Measurements from ENCODE around the gene LMX1A. TPM values are rescaled to one million over a fixed set of nuclear protein-coding genes. Genes with fewer than 3 reads are reported as not detected.

LMX1A gene
- total RNA-seq, 6 donors from 2014 or later: 0.33 to 0.67 TPM; not detected in 4

- no peak for ATAC-seq (ENCODE audit: low FRiP score in 2 of 2)
- Histone ChIP-seq H3K4me1 (no peaks in the 10 kb centered on the region), H3K4me3 (no peak overlapping the region), H3K9me3 (no peaks in the 10 kb centered on the region), H3K27me3 (no peaks in the 10 kb centered on the region), H3K27ac (no peak overlapping the region), H3K36me3 (no peaks in the 10 kb centered on the region)
- TF ChIP-seq EP300 (IDR thresholded peaks at IDR 0.05) (no peak), POLR2AphosphoS5 (IDR thresholded peaks at IDR 0.05) (no peak), CTCF (IDR thresholded peaks at IDR 0.05) (no peak), POLR2A (IDR thresholded peaks at IDR 0.05) (no peak)
- 47 to 55% methylated on average over 7 of the region's 7 CpGs for WGBS, 2 donors
- DNase-seq: no peak
Observed at GRCh38 chr1:165325460-165326203, 30.9 kb downstream of the LMX1A start.

GRCh38 chr1:165324050-165324449 is 32.5 kb downstream of the LMX1A start:
- H3K4me3 ChIP-seq: no peak overlapping the region
- WGBS, 2 donors: 42 to 43% methylated on average over 5 of the region's 5 CpGs
- H3K27me3 ChIP-seq: no peaks in the 10 kb centered on the region
- no peak overlapping the region for H3K27ac ChIP-seq
- ATAC-seq (ENCODE audit: low FRiP score in 2 of 2) (no peak), DNase-seq (no peak)
- no peaks in the 10 kb centered on the region for H3K36me3 ChIP-seq
- no peaks in the 10 kb centered on the region for H3K9me3 ChIP-seq
- TF ChIP-seq POLR2A (IDR thresholded peaks at IDR 0.05) (no peak), EP300 (IDR thresholded peaks at IDR 0.05) (no peak), POLR2AphosphoS5 (IDR thresholded peaks at IDR 0.05) (no peak), CTCF (IDR thresholded peaks at IDR 0.05) (no peak)
- no peaks in the 10 kb centered on the region for H3K4me1 ChIP-seq

- WGBS, 2 donors: 61 to 69% methylated on average over 5 of the region's 5 CpGs
- no peaks in the 10 kb centered on the region for H3K4me1 ChIP-seq
- no peak overlapping the region for H3K4me3 ChIP-seq
- TF ChIP-seq POLR2A (IDR thresholded peaks at IDR 0.05) (no peak), EP300 (IDR thresholded peaks at IDR 0.05) (no peak), POLR2AphosphoS5 (IDR thresholded peaks at IDR 0.05) (no peak), CTCF (IDR thresholded peaks at IDR 0.05) (no peak)
- no peak overlapping the region for H3K27ac ChIP-seq
- ATAC-seq (ENCODE audit: low FRiP score in 2 of 2): no peak
- H3K27me3 ChIP-seq: no peaks in the 10 kb centered on the region
- DNase-seq: no peak
- peaks cover 0 to 2% (median under 1%) of the 10 kb centered on the region in 4 donors for H3K9me3 ChIP-seq
- H3K36me3 ChIP-seq: no peaks in the 10 kb centered on the region
Observed at GRCh38 chr1:165317612-165318011, 38.9 kb downstream of the LMX1A start.

GRCh38 chr1:165316153-165316772 is 40.3 kb downstream of the LMX1A start:
- WGBS, 2 donors: 69 to 76% methylated on average over 6 to 10 of the region's 10 CpGs
- ATAC-seq (ENCODE audit: low FRiP score in 2 of 2) (peak in 1 of 2 donors; percentile 29), DNase-seq (no peak)
- peaks cover 0 to 4% (median 2%) of the 10 kb centered on the region in 4 donors for H3K9me3 ChIP-seq
- H3K27ac ChIP-seq: no peak overlapping the region
- no peaks in the 10 kb centered on the region for H3K4me1 ChIP-seq
- H3K36me3 ChIP-seq: no peaks in the 10 kb centered on the region
- H3K27me3 ChIP-seq: no peaks in the 10 kb centered on the region
- H3K4me3 ChIP-seq: no peak overlapping the region
- TF ChIP-seq EP300 (IDR thresholded peaks at IDR 0.05) (no peak), POLR2A (IDR thresholded peaks at IDR 0.05) (no peak), POLR2AphosphoS5 (IDR thresholded peaks at IDR 0.05) (no peak), CTCF (IDR thresholded peaks at IDR 0.05) (no peak)

All from upper lobe of left lung (tissue), 6 donors.